GM19099 (cell line): Measurements from ENCODE around the gene PRMT2.

Experiments
- POLR2A ChIP-seq: IDR thresholded peaks from 3 replicates; pipeline ENCODE4 v1.6.1; 2011; ENCODE audit warnings: low read depth; ENCODE audit not compliant: insufficient read length; ENCODE audit errors: extremely low read depth

Gene PRMT2

GRCh38 chr21:46635324-46636180 lies at the start of gene PRMT2:
PRMT2 (plus strand) TSS chr21:46635674; CDS start chr21:46636952, 1,278 bp downstream.
- TF ChIP-seq POLR2A = peak; percentile 96

GRCh38 chr21:46594276-46594675 lies 41.2 kb upstream of the PRMT2 start:
- no peak for TF ChIP-seq POLR2A

GRCh38 chr21:46596201-46596600 lies 39.3 kb upstream of the PRMT2 start:
- no peak for TF ChIP-seq POLR2A

DNA sequence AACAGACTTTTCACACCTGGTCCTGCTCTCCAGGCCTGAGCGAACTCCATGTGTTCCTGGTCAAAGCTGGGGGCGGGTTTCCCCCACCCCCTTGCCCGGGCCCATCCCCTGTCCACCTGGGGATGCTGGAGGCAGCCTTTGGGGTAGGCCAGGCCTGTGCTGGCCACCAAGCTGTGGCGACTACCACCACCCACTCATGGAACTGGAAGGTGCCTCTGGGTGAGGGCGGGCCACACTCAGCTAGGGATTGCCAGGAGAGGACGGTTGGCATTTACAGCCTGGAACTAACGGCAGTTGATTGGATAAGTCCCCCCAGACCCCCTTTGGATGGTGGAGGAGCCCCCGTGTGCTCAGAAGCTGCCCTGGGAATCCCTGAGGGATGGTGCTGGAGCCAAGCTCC lies 38.4 kb upstream of the PRMT2 start:
- no peak for TF ChIP-seq POLR2A

- TF ChIP-seq POLR2A = no peak
Measured at GRCh38 chr21:46597896-46598343, 37.6 kb upstream of the PRMT2 start.

DNA sequence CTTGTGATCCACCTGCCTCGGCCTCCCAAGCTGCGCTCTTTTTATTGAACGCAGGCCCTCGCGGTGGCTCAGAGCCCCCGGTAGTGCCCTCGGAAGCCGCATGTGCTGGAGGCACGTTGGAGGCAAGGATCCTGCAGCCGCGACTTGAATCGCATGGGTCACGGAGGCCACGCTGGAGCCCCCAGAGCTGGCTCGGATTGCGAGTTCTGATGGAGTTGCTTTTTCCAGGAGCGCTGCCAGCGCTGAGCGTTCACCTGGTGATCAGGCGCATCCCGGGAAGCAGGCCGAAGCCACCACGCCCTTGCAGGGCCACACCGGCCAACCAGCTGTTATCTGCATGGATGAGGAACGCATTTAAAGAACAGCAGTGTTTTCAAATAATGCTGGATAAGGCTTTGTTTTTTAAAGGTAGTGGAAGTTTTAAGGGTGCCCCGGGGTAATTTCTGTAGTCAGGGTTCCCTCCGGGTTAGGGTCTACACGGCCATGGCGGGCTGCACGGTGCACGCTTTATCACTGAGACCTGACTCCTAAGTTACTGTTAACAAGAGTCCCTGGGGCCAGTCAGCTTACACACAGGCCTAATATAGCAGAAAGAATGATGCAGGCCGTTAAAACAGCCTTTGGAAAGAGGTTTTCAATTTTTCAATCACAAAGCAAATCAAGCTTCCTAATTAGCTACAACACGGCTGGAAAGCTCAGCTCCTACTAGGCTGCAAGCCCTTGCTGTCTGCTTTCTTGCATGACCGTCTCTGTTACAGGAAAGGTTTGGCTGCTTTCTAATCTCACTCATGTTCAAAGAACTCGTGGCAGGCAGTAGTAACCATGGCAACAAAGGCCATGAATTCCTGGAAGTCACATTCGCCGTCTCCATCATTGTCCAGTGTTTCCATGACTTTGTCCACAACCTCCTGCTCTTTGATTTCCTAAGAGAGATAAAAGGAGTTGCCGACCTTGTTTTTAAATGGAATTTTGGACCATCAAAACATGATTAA lies 36.6 kb upstream of the PRMT2 start:
- TF ChIP-seq POLR2A = no peak

DNA sequence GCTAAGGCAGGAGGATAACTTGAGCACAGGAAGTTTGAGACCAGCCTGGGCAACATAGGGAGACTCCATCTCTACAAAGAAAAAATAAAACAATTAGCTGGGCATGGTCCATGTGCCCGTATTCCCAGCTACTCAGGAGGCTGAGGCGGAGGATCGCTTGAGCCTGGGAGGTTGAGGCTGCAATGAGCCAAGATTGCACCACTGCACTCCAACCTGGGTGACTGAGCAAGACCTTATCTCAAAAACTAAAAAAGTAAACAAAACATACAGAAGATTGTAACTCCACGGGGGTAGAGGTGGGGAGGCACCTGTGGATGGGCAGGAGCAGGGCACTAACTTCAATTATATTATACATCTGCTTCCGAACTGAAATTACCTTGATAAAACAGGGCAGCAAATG lies 35.2 kb upstream of the PRMT2 start:
- TF ChIP-seq POLR2A = no peak

GRCh38 chr21:46600978-46601377 lies 34.5 kb upstream of the PRMT2 start:
- TF ChIP-seq POLR2A = no peak

- no peak for TF ChIP-seq POLR2A
Measured at GRCh38 chr21:46603228-46603627, 32.2 kb upstream of the PRMT2 start.

- no peak for TF ChIP-seq POLR2A
Measured at GRCh38 chr21:46604329-46604974, 31.0 kb upstream of the PRMT2 start.

- no peak for TF ChIP-seq POLR2A
Measured at GRCh38 chr21:46604975-46605766, 30.3 kb upstream of the PRMT2 start, which contains the start of gene S100B. S100B (minus strand) TSS chr21:46605082; CDS start chr21:46602415, 2,667 bp downstream.

DNA sequence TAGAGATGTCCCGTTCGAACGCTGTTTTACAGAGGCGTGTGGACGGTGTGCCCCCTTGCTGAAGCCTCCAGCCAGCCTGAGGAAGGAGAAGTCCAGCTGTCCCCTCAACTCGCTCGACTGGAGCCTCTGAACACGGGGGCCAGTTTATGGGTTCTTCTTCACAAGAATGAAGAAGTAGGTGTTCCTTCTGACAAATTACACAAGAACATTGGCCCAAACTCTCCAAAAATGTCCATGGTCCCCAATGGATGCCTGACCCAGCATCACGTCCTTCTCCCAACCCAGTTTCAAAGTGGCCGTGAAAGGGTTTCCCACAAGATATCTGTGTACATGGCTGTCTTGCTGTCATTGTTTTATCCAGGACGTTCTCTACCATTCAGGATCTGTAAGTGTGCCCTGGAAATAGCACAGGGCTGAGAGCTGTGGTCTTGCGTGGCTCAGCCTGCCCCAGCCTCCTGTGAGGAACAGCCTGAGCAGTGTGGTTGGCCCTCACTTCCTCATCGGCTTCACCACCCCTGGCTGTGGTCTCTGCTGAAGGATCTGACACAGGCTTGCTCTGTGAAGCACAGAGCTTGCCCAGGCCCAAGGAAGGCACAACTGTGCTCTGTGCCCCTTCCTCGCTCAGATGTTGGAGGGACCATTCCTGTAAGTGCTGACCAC lies 29.6 kb upstream of the PRMT2 start:
- no peak for TF ChIP-seq POLR2A

DNA sequence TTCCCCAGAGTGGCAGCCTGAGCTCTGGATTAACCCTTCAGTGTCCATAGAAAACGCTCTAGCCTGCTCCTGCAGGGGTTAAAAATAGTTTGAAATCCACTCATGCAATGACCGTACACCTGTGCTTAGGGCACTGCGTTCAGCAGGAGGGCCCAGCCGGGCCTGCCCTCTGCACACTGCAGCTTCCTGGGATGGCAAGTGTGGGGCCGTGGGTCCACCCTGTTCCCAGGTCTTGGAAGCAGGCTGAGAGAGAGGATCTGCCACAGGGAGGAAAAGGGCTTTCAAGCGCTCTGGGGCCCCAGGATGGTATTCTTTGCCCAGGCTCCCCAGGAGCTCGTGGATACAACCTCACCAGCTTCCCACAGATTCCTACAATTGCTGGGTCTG lies 29.1 kb upstream of the PRMT2 start:
- no peak for TF ChIP-seq POLR2A

DNA sequence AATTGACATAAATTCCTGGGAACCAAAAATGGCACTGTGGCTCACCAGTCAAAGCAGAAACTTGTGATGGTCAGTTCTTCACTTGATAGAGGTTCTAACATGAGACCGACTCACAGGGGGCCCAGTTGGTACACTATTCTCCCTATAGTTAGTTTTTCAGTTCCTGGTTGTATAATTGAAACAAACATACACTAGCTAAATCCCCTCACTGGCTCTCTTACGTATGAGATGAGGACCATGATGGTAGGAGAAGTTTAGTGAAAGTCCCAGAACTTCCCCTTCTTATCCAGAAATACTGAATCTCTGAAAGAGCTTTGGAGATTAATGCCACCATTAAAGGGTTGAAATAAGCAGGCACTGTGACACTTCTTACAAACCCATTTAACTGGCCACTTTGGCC lies 27.8 kb upstream of the PRMT2 start:
- no peak for TF ChIP-seq POLR2A
